Mucosa of gallbladder (tissue), 1 donor: ENCODE results near the gene MED27. TPM values are rescaled to one million over a fixed set of nuclear protein-coding genes. Genes with fewer than 3 reads are reported as not detected.
"Not testable (repeated sequence)": the region's sequence is repeated elsewhere in the genome, so short reads cannot be mapped to it uniquely, and the experiment has no call there.

Experiments used
- DNase-seq: peaks from one replicate; pipeline ENCODE4 v3.0.0-alpha.2; 2020; ENCODE audit warnings: low spot score
- total RNA-seq: library from RNA; stranded (reverse); gene quantifications from one replicate; pipeline ENCODE4 v1.2.1, GENCODE V29; 2021
- donor health status: DM: no; HTN: no; CAD: no.

The MED27 gene
- total RNA-seq, 1 donor from 2014 or later = 13.9 TPM

DNA sequence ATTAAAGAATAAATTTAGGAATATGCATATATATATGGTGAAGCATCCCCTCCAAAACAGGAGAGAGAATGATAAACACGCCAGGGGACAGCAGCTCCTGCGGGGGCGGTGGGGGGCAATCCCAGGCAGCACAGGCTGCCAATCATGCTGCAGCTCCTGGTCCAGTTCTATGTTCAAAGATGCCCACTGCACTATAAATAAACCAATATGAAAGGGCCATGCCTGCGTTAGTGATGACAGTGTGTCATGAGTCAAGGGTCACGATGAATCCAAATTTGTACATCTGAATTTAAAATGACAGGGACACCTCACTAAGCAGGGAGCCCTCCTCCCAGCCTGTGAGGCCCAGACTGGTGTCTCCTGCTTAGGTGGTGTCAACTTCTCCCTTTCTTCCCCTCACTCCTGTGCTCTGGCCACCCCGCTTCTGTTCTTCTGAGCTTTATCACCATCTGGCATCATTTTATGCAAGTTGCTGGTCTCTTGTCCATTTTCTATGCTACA lies 153.9 kb downstream of the MED27 start:
- no peak for DNase-seq

DNA sequence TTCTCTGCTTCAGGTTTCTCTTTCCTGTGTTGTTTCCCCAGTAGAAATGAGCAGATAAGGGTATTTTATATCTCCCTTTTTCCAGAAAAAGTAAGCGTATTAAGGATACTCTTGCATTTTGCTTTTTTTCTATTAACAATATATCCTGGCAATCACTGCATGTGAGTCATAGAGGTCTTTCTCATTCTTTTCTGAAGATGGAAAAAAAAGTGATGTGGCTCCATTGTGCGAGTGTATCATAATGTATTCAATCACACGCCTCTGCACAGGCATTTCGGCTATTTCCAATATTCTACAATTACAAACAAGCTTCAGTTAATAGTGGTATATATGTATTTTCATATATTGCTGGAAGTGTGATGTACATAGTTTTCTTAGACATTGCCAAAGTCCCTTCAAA lies 155.9 kb downstream of the MED27 start:
- no peak for DNase-seq

DNA sequence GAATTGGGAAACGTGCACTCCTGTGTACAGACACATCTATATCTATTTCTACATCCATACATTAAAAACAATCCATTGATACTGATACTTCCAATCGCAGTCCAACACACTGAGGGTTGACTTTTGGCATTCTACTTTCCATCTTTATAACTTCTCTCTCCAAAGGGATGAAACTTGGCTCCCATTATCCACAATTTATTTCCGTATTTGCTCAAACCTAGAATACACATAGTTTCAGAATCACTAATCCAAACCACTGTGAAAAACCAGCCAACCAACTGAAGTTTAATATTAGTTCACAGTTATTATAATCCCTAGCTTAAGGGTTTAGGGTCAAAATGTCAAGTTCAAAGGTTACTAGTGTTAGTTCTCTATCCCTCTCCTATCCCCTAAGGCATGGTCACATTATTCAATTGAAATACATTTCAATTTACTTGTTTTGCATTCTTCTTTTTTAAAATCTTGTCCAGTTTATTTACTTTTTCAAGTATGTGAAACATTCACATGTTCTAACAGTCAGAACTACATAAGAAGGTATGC lies 156.5 kb downstream of the MED27 start:
- DNase-seq = no peak

DNA sequence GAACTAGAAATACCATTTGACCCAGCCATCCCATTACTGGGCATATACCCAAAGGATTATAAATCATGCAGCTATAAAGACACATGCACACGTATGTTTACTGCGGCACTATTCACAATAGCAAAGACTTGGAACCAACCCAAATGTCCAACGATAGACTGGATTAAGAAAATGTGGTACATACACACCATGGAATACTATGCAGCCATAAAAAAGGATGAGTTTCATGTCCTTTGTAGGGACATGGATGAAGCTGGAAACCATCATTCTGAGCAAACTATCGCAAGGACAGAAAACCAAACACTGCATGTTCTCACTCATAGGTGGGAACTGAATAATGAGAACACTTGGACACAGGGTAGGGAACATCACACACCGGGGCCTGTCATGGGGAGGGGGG lies 158.0 kb downstream of the MED27 start:
- DNase-seq = not testable (repeated sequence)

DNA sequence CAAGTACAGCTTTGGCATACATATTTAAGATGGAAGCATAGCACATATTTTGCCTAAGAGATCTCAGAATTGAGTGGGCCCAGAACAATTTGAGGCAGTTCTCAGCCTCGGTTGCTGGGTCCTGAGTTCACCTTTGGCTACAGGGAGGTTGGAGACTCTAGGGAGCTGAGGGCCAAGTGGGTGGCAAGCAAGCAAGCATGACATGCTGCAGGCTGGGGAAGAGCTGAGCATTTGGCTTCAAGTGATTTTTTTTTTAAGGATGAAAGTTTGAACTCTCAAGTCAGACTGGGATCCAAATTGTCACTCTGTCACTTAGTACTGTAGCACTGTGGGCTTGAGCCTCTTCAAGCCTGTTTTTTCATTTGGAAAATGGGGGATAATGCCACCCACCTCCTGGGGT lies 160.5 kb downstream of the MED27 start:
- no peak for DNase-seq

DNA sequence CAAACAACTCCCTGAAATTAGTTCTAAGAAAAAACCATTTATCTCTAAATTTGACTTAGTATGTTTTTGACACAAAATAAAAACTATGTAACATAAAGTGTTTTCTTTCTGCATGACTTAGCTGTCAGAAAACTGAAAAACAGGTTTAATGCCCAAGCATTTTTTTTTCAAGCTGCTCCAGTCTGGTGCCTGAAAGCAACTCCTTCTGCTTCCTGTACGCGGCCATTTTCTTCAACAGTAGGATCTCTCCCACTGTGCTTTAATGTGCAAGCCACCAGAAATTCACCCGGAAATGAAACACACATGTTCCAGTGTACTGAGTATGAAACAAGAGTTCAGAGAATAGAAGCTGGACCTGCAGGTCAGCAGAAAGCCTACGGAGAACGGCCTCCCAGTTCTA lies 161.2 kb downstream of the MED27 start:
- no peak for DNase-seq

DNA sequence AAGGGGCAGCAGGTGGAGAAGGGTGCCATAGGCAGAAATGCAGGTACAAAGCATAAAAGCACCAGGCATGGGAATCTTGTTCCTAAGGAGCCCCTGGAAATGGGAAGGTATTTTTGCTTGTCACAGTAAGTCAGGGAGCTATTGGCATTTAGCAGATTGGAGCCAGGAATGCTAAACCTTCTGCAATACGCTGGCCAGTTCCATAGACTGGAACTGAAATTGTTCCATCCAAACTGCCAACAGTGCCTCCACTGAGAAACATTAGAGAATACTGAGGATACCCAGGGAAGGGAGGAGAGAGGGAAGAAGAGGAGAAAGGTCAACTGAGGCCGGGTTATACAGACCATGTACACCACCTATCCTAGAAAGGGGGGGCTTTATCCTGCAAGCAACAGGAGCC lies 162.7 kb downstream of the MED27 start:
- no peak for DNase-seq

DNA sequence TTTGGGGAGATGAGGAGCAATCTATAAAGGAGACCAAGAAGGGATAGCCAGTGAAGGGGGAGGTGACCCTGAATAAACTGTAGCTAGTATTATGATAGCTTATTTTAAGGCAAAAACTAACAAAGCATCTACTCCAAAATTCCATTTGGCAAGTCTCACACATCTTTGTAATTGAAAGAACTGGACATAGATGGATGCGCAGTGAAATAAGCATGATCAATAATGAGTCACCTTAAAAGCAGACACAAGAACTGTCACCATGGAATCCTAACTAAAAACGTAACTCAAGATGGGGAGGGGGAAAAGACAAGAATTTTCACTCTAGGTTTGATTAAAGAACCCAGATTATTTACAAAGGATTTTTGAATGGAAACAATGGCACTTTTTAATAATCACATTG lies 164.5 kb downstream of the MED27 start:
- no peak for DNase-seq

DNA sequence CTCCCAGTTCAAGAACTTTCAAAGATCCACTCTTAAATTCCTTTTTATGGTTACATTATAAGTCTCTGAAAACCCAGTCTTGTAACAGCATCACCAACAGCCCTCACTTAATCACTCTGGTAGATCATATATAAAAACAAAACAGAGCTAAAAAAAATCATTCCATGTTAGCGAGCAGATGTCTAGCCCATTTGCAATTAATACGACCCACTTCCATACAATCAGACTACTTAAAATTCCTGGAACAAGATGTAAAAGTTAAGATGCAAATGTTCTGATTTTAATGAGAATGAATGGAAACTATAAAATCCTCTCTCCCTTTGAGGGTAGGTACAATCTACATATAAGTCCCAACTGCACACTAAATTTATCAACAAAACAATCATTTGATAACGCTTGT lies 167.0 kb downstream of the MED27 start:
- no peak for DNase-seq

DNA sequence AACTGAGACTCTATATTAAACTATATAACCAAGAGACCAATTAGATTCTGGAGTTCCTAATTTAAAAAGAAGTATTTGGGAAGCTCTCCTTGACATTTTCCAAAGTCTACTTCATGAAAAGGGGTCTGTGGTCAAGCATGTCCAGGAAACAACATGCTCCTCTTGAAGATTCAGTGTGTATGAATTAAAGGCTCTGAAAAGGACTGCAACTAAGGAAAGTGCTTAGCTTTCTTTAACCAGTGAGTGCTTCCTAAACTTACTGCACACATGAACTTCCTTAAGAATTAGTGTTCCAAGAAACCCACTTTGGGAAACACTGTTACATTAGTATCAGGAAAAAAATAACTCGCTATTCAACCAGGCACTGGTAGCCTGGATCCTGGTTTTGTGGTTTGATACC lies 167.6 kb downstream of the MED27 start:
- no peak for DNase-seq

DNA sequence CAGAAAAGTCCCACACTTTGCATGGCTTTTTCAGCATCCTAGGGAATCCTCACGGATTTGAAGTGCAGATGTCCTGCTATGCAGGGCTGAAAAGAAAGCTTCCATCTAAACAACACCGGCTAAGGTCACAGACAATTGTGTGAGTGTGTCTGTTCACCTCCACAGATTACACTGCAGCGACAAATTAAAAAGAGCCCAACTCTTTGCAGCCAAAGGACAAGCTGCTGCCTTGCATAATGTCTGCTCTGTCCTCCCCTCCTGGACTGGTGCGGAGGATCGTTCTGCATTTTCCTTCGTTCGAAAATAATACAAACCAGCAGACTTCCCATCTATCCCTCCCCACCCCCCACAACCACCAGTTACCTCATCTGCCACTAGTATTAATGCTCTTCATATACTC lies 169.1 kb downstream of the MED27 start:
- no peak for DNase-seq

DNA sequence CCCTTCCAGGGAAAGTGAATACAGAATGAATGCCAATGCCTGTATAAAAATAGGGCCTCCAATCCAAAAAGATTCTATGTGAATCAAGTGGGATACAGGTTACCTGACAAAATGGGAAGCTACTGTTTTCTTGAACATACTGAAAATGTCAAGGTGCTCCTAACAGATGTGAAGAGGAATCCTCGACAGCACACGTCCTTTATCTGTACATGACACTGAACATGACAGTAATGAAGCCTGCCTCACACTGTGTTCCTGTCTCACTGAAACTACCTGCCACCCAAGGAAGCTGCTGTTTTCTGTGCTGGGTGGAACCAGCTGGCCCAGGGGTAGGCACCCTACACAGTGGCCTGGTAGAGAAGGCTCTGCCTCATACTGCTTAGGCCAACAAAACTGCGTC lies 174.5 kb downstream of the MED27 start:
- no peak for DNase-seq

DNA sequence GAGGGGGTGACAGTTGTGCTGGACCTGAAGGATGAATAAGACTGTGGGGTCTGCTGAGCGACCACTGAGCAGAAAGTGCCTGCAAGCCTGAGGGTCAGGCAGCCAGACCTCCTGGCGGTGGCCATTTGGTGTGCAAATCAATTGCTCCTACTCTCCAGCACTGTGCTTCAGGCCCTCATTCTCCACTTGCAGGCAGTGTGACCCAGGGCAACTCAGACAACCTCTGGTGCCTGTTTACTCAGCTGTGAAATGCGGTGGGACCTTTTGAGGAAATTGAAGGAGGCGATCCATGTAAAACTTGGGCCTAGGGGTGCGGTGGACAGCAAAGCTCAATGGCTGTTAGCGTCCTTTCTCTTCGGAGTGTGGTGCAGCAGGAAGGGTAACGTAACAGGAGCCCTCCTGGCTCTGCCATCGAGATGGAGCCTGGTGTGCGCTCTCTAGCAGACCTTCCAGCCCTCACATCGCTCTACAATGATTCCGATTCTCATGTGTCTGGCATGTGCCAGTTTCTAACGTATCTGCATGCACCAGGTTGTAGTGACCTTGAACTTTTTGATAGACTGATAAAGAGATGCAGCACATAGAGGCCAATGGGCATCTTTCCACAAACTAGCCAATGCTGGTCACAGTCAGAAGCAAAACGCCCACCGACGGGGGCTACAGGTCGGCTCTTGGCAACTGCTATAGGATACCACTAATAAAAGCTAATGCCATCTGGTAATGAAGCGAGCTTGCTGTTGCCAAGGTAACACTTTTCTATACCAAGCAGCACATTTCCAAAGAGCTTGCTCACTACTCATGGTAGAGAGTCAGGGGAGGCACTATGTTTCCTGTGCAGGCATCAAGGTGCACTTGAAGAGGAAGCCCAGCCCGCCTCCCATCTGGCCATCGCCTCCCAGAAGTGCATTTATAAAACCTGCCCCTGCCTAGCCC lies 180.1 kb downstream of the MED27 start:
- DNase-seq = no peak

DNA sequence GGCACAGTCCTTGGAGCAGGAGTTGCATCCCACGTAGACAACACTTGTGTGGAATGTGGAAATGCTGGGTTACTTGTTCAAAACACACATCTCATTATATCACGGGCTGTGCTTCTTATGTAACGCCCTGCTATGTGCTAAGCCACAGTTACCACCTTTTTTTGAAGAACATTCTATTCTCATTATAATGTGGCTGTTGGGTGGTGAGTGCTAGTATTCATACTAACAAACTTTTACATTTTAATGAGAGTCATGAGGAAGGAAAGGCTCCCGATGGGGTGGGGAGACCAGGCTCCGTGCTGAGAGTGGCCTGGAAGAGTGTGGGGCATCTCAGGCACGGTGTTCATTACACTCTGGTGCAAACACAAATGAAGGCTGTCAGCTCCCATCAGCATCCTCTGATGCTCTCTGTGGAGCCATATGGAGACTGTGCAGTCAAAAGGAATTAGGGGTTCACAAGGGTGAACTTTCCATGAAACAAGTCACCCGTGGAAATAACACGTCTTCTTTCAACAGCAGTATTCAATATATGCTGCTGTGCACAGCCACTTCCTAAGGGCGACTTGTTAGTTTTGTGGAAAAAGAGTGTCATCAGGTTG lies 186.7 kb downstream of the MED27 start:
- DNase-seq = no peak

DNA sequence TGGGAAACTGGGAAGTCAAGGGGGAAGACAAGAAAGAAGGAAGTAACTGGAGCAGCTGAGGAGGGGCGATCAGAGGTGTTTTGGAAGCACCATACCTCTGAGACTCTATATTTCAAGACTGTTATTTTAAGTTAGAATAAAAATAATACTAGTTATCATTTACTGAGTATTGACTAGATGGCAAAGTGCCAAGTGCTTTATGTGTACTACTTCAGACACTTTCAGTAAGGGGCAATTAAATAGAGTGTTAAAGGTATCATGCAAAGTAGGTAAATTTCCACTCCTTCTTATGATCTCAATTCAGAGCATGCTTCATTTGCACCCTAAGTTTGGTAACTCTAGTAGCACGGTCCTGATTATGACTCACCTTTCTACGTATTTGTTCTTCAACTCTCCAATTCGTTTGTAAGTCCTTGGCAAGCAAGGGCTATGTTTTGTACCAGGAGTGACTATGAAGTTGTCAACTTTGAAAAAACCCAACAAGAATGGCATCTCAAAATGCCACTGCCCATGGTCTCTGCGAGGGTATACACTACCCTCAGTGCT lies 187.4 kb downstream of the MED27 start:
- no peak for DNase-seq

DNA sequence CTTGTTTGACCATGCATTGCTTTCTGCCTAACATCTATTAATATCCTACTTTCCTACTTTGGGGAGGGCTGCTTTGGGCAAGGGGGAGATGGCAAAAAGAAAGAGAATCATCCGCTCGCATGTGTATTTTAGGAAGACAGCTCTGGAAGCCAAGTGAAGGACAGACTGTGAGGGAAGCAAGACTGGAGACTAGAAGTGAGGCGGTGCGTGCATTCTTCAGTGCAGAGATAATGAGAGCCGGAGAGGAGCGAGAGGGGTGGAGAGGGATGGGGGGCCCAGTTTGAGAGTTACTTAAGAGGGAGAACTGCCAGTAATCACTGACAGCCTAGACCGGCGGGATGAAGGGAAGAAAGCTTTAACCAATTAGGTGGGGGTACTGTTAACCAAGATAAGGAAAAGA lies 188.1 kb downstream of the MED27 start:
- DNase-seq = no peak

DNA sequence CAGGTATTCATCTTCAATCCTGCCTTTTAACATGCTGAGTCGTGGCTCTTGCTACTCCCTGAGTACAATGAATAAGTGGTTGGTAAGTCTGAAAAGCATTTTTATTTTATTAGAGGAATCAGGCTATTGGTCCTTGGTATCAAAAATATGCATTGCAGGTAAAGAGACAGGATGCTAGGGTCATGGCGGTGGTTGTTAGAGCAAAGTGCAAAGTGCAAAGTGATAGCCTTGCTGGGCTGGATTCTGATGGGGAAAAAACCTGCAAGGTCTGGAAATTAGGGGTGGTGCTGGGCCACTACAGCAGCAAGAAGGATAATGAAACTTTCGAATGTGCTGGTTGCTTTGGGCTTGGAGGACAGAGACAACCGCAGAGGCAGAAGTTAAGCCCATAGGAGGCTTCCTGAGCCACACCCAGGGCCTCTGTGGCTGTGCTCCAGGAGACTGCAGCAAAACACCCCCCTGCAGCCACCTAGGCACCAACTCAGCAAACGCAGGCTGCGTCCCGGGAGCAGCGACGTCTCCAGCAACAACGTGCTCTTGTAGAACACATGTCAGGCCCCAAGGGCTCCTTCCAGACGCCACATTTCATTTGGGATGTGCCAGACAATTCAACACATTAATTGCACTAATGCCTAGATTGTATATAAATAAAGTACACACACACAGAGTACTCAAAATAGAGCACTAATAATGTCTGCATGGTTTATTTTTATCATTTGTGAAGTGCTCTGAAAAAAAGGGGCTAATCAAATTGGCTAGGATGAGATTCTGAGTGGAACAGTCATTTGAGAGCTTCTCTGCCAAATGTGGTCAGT lies 190.0 kb downstream of the MED27 start:
- no peak for DNase-seq

DNA sequence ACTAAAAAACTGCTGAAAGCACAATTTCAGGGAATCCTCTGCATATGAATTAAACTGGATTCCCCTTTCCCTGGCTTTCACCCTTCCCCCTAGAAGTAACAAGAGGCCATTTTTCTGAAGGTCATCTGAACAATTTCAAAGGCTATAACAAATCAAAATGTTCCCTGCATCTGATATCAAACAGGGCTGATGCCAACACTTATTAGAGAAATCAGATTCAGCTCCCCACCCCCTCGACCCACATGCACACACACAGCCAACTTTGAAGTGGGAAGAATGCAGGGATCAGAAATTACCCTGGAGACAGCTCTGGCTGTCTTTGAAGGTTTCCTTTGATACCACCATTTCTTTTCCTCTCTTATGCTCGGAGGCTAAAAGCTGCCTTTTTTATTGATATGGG lies 190.7 kb downstream of the MED27 start:
- DNase-seq = no peak

DNA sequence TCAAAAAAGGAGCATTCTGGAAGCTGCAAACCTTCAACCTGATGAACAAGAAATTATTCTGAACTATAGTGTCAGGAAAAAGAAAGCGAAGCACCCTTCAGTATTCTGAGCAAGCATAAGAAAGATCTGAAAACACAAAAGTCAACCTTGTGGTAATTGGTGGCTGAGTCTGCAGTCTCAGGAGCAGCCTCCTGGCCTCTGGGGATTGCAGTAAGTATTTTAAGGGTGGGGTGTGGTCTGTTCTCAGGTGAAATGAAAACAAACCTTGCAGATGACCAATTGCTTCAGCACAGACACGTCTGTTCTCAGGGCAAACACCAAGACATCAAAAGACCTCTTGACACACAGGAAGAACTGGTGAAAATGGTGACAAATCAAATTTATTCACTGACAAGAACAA lies 192.0 kb downstream of the MED27 start:
- DNase-seq = no peak

DNA sequence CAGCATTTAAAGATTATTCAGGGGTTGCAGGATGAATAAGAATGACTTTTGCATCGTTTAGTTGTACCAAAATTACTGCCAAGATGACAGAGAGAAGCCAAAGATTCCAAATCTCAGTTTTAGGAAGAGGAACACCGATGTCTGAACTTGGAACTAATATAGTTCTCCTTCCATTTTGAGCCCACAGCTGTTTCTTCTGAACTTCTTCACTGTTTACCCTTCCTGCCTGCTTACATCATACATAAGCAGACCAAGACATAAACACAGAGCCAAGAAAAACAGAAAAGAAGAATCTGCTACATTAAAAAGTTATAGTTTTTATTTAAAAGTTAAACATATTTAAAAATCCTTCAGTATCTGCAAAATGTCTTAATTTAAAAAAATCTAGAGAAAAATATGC lies 192.8 kb downstream of the MED27 start:
- DNase-seq = no peak

DNA sequence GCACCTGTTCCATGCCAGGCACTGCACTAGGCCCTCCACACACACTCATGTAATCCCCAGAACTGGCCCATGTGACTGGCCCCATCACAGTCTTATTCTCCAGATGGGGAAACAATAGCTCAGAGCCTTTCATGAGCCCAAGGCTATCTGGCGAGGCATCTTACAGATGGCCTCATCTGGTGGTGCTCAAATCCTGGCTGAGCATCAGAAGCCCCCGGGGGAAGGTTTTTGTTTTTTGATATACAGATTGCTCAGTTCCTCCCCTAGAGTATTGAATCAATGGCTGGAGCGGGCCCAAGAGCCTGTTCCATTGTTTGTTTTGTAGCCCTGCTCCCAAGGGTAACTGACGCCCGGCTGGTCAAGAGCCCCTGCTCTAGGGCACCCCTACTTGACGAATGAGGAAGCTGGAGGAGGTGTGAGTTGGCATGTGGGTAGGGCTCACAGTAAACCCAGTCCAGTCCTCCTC lies 194.5 kb downstream of the MED27 start:
- DNase-seq = peak; percentile 25

DNA sequence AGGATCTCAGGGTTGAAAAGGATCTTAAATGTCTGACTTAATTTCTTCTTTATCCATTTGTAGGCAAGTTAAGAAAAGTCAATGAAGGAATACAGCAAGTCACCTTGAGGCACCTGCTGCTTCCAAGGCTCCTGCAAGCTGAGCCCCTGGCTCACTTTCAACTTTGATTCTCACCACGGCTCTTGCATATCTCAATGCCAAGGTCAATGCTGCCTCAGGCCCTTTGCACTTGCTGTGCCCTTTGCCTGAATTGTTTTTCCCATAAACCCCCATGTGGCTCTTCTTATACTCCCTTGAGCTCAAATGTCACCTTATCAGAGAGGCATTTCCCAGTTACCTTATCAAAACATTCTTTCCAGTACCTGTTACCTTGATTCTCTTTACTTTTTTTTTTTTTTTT lies 195.4 kb downstream of the MED27 start:
- DNase-seq = no peak
